HG03097 (cell line): ENCODE data around the gene SMARCD1.
A peak's percentile ranks its signal among the peaks of the same experiment; 100 is the strongest.

Experiments
- ATAC-seq: cut with Tn5 transposase; IDR thresholded peaks from one replicate; pipeline ENCODE4 v1.9.1; 2021; ENCODE audit not compliant: unreplicated experiment, low FRiP score

The SMARCD1 gene

GRCh38 chr12:50084775-50085614 lies at the start of gene SMARCD1:
Gene SMARCD1 (plus strand): TSS chr12:50085342. CDS start chr12:50085370, 28 bp downstream.
- ATAC-seq = peak; percentile 71

- ATAC-seq = no peak
Measured at GRCh38 chr12:50038336-50038735, 46.8 kb upstream of the SMARCD1 start.

GRCh38 chr12:50039151-50039835 lies 45.8 kb upstream of the SMARCD1 start:
- ATAC-seq = no peak

GRCh38 chr12:50040657-50041056 lies 44.5 kb upstream of the SMARCD1 start:
- ATAC-seq = no peak

GRCh38 chr12:50041062-50041860 lies 43.9 kb upstream of the SMARCD1 start:
- ATAC-seq = no peak

- no peak for ATAC-seq
Measured at GRCh38 chr12:50041962-50042361, 43.2 kb upstream of the SMARCD1 start.

GRCh38 chr12:50042693-50043092 lies 42.4 kb upstream of the SMARCD1 start:
- no peak for ATAC-seq

GRCh38 chr12:50043308-50043707 lies 41.8 kb upstream of the SMARCD1 start:
- no peak for ATAC-seq

GRCh38 chr12:50043854-50044253 lies 41.3 kb upstream of the SMARCD1 start:
- ATAC-seq = no peak

GRCh38 chr12:50047693-50048250 lies 37.4 kb upstream of the SMARCD1 start:
- ATAC-seq = no peak

GRCh38 chr12:50049254-50050118 lies 35.7 kb upstream of the SMARCD1 start:
- no peak for ATAC-seq

- ATAC-seq = no peak
Measured at GRCh38 chr12:50050119-50050385, 35.1 kb upstream of the SMARCD1 start.

GRCh38 chr12:50050410-50051098 lies 34.6 kb upstream of the SMARCD1 start:
- no peak for ATAC-seq

- ATAC-seq = no peak
Measured at GRCh38 chr12:50051101-50051806, 33.9 kb upstream of the SMARCD1 start.

GRCh38 chr12:50052544-50052943 lies 32.6 kb upstream of the SMARCD1 start:
- ATAC-seq = no peak

GRCh38 chr12:50052964-50053363 lies 32.2 kb upstream of the SMARCD1 start:
- no peak for ATAC-seq

- ATAC-seq = no peak
Measured at GRCh38 chr12:50053583-50053982, 31.6 kb upstream of the SMARCD1 start.

GRCh38 chr12:50055831-50056638 lies 29.1 kb upstream of the SMARCD1 start:
- no peak for ATAC-seq
